ENCODE results near the gene MFNG. TPM values are rescaled to one million over a fixed set of nuclear protein-coding genes. Genes with fewer than 3 reads are reported as not detected.
A peak's percentile ranks its signal among the peaks of the same experiment; 100 is the strongest.

Gene MFNG
- total RNA-seq, 1 experiment from 2014 or later: 1.0 TPM

DNA sequence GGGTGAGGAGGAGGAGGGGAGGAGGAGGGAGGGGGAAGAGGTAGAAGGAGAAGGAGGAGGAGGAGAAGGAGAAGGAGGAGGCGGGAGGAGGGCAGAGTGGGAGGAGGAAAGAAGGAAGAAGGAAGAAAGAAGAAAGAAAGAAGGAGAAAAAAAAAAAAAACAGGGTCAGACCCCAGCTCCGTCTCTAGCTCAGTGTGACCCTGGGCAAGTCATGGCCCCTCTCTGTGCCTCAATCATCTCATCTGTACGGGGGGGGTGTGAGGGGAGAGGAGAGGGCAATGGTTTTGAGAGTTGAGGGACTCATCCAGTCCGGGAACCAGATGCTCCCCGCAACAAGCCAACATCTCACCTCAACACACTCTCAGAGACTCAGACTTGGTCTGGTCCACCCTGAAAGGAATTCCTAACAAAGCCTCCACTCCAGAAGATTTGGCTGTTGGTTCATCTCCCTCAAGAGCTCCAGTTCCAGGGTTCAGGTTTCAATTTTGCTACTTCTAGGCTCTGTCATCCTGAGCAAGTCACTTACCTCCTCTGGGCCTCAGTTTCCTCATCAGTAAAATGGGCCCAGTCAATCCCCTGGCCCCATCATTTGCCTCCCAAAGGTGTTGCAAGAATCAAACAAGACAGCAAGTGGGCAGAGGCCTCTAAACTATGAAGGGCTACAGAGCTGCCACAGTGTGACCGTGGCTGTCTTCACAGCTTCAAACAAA is 25.4 kb upstream of the MFNG start:
- DNase-seq (ENCODE audit: low spot score): no peak

DNA sequence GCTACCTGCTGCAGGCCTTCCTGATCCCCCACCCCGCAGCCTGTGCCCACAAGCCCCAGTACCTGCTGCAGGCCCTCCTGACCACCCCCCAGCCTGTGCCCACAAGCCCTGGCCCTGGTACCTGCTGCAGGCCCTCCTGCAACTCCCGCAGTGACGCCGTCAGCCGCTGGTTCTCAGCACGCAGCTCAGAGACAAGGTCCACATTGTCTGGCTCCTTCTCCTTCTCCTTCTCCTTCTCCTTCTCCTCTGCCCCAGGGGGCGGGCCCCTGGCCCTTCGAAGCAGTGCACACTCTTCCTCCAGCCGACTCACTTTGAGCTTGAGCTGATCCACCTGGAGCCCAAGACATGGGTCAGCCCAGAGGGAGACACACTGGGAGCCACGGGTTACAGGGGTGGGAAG is 23.9 kb upstream of the MFNG start:
- no peak for DNase-seq (ENCODE audit: low spot score)

DNA sequence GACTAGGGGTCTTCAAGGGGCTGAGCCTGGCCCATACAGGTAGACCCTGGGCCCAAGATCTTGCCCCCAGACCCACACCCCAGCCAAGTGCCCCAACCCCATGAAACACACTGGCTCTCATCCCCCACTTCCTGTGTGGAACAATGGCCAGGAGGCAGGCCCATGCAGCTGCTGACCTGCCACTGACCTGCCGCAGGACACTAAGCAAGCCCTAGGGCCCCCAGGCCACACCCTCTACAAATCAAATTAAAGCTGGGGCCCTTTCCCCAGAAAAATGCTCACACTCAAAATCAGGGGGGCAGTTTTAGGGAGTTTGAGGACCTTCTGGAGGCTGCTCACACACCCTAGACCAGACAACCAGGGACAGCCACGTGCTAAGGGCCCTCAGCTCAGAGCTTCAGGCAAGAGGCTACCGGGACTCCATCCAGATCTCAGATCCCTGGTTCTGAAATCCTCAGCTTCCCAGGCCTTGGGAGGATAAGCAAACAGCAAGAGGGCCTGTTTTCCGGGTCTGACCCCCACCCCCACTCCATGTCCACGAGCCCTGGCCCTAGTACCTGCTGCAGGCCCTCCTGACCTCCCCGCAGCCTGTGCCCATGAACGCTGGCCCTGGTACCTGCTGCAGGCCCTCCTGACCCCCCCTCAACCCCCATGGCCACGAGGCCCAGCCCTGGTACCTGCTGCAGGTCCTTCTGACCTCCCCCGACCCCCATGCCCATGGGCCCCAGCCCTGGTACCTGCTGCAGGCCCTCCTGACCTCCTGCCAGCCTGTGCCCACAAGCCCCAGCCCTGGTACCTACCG is 23.1 kb upstream of the MFNG start:
- no peak for DNase-seq (ENCODE audit: low spot score)

- DNase-seq (ENCODE audit: low spot score): no peak
Observed at GRCh38 chr22:37508431-37508992, 22.3 kb upstream of the MFNG start.

DNA sequence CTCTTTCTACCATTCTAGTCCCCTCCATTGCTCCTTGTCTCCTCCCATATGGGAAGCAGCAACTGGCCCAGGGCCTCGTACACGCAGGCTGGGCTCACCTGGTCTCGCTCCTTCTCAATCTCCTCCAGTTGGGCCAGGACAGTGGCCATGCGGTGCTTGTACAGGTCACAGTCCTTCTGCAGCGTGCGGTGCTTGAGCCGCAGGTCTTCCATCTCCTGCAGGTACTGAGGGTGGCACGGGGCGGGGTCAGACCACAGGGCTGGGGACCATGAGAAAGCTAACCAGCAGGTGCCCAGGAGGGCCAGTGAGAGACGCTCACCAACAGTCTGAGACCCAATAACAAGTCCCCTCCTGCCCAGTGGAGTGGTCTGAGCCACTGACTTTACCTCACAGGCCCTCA is 21.5 kb upstream of the MFNG start:
- no peak for DNase-seq (ENCODE audit: low spot score)

GRCh38 chr22:37505989-37506388 is 19.8 kb upstream of the MFNG start:
- DNase-seq (ENCODE audit: low spot score): no peak

- no peak for DNase-seq (ENCODE audit: low spot score)
Observed at GRCh38 chr22:37505565-37505964, 19.4 kb upstream of the MFNG start.

- no peak for DNase-seq (ENCODE audit: low spot score)
Observed at GRCh38 chr22:37504964-37505363, 18.8 kb upstream of the MFNG start.

DNA sequence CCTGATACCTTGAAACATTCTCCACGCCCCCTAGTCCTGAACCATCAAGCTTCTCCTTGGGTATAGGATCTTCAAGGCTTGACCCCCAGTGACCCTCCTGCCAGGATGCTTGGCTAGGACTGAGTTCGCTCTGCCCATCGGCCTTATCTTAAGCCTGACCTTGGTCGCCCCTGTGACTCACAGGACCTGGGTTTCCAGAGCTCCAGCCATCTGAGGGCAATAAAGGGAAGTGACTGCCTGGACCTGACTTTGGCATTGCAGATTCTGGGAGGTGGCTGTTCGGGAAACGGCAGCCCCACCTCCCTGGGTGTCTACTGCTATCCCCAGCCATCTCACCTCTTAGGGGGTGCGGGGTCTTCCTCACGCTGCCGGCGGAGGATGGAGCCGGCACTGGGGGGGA is 17.7 kb upstream of the MFNG start:
- DNase-seq (ENCODE audit: low spot score): no peak

DNA sequence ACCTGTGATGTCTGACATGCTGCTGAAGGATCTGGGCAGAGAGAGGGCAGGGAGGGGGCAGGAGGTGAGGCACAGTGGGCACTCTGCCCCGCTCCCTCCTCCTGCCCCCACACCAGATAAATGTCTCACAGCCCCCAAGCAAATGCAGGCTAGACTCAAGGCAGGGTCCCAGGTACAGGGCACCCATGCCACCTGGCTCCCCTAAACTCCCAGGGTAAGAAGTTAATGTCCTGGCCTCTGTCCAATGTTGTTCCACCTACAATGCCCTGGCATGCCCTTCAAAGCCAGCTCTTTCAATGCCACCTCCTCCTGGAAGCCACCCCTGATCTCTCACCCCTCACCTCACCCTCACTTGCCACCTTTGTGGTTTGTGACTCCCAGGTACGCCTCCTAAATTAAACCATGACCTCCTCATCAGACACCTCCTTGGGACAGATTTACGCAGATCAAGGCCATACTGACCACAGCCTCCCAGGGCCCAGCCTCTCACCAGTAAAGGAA is 17.0 kb upstream of the MFNG start:
- no peak for DNase-seq (ENCODE audit: low spot score)

GRCh38 chr22:37502342-37503182 is 16.4 kb upstream of the MFNG start:
- peak; percentile 93 for DNase-seq (ENCODE audit: low spot score)

DNA sequence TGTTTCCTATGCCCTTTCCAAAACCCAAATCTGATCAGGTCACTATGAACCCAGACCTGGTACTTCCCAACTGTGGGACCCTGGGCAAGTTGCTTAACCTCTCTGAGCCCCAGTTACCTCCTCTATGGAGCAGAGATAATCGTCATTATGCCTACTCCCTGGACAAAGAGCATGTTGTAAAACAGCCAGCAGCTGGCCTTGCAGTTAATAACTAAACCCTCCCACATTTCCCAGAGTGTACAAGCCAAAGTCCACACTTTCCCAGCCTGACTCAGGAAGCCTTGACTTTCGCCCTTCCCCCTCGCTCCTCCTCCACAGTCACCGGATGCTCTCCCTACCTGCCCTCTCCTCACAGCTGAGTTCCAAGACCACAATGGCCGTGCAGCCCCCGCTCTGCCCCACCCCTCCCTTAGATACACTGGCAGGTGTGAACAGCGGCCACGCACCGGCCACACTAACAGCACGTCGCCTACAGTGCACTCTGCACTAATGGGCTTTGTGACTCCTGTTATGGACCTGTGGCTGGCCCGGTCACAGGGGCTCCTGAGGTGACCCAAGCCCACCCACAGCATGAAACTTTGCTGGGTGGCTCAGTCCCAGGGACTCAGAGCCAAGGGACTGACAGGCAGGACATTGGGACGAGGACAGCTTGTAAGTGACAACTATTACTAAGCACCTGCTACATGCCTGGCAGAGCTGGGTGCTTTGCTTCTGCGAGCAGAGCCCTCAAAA is 15.6 kb upstream of the MFNG start:
- DNase-seq (ENCODE audit: low spot score): peak; percentile 96

DNA sequence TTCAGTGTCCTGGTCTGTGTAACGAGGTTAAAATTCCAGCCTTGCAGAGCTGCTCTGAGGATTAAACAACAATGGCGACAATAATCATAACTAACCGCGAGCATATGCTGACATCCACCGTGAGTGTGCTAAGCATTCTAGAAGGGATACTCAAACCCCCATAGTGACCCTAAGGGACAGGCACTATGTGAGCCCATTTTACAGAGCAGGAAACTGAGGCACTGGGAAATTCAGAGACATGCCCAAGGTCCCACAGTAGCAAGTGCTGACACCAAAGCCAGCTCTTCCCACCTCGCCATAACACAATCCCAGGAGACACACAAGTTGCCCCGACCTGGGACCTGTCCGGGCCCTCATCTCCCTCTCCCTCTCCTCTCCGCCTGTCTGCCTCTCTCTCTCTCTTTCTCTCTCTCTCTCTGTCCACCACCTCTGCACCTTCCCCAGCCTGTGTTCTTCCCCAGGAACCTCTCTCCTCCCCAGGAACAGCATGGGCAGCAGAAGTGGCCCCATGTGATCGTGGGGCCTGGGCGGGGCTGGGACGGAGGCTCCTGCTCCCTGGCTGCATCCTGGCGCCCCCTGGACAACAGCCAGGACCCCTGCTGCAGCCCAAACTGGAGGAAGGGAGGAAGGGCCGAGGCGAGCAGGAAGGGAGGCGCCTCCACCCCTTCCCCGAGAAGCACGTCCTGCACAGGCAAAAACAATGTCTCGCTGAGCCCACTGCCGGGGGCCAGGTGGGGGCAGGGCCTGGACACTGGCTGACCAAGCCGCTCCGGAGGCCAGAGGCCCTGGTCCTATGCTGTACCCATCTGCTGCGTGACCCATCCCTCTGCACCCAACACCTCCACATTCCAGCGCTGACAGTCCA is 14.8 kb upstream of the MFNG start:
- no peak for DNase-seq (ENCODE audit: low spot score)

- no peak for DNase-seq (ENCODE audit: low spot score)
Observed at GRCh38 chr22:37499789-37500540, 13.8 kb upstream of the MFNG start.

DNA sequence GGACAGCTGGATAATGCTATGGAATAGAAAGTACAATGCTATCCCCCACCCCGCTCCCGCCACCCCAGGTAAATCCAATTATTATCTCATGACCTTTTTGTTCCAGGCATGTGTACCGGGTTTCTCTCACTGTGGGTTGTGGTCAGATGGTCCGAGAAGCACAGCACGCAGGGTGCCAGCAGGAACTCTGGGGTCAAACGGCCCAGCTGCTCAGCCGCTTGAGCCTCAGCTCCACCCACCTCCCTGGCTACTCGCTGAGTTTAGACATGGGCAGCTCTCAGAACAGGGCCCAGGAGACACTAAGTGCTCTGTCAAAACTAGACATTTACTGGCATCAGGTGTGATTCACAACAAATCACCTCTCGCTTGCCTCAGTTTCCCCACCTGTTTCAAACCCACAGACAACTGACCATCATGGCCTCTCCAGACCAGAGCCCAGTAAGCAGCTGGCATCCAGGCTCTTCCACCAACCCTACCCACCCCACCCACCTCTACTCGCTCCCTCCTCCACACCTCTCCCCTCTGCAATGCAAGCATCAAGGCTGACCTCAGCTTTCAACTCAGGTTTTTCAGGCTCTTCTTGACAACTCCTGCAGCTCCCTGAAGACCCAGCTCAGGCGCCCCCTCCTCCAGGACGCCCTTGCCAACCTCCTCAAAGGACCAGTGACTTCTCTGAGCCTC is 13.0 kb upstream of the MFNG start:
- no peak for DNase-seq (ENCODE audit: low spot score)

GRCh38 chr22:37498289-37498909 is 12.2 kb upstream of the MFNG start:
- peak; percentile 61 for DNase-seq (ENCODE audit: low spot score)

- no peak for DNase-seq (ENCODE audit: low spot score)
Observed at GRCh38 chr22:37497062-37497599, 10.9 kb upstream of the MFNG start.

- DNase-seq (ENCODE audit: low spot score): no peak
Observed at GRCh38 chr22:37496651-37497050, 10.5 kb upstream of the MFNG start.

Data from HT-29 (cell line).